GM12872 (cell line): ENCODE measurements around the gene CYB561.

ENCODE experiments used
- CTCF ChIP-seq: IDR thresholded peaks from 3 replicates; pipeline ENCODE4 v1.5.1; 2011; ENCODE audit warnings: low read depth, mild to moderate bottlenecking, low read length, moderate library complexity; ENCODE audit not compliant: insufficient read depth

The CYB561 gene

GRCh38 chr17:63395075-63395805, 50.9 kb downstream of the CYB561 start:
- no peak for TF ChIP-seq CTCF

GRCh38 chr17:63390090-63390489, 56.0 kb downstream of the CYB561 start:
- no peak for TF ChIP-seq CTCF

GRCh38 chr17:63387656-63388340, 58.3 kb downstream of the CYB561 start:
- no peak for TF ChIP-seq CTCF

- no peak for TF ChIP-seq CTCF
Observed at GRCh38 chr17:63382826-63383225, 63.3 kb downstream of the CYB561 start.
